ENCODE measurements around the gene BRD3.
A peak's percentile ranks its signal among the peaks of the same experiment; 100 is the strongest.

Gene BRD3

DNA sequence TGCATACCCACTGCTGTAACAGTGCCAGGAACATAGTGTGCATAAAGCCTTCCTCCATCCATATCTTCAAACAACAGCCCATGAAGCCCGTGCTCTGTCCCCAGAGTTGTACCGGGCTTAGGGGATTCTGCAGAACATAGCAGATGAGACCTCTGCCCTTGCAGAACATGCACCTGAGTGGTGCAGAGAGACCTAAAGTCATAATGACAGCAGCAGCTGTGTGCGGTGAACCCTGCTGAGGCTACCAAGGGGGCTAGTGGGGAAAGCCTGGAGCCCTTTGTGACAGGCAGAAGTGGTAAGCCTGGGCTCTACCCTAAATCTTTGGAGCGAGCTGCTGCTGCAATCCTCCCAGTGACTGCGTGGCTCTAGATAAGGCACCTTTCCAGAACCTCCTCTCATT, 32.2 kb upstream of the BRD3 start:
- H3K36me3 ChIP-seq = no peaks in the 10 kb centered on the region
- no peak overlapping the region for H3K4me3 ChIP-seq (ENCODE audit: low read depth in 1 of 2, low read length in 1 of 2)
- H3K27ac ChIP-seq = no peak overlapping the region
- no peaks in the 10 kb centered on the region for H3K9me3 ChIP-seq
- TF ChIP-seq CTCF (IDR thresholded peaks at IDR 0.05) = no peak
- H3K27me3 ChIP-seq = peaks cover 9% of the 10 kb centered on the region
- no peaks in the 10 kb centered on the region for H3K4me1 ChIP-seq (ENCODE audit: control insufficient read depth in 1 of 2, insufficient read depth in 1 of 2, low read depth in 1 of 2, low read length in 1 of 2)

DNA sequence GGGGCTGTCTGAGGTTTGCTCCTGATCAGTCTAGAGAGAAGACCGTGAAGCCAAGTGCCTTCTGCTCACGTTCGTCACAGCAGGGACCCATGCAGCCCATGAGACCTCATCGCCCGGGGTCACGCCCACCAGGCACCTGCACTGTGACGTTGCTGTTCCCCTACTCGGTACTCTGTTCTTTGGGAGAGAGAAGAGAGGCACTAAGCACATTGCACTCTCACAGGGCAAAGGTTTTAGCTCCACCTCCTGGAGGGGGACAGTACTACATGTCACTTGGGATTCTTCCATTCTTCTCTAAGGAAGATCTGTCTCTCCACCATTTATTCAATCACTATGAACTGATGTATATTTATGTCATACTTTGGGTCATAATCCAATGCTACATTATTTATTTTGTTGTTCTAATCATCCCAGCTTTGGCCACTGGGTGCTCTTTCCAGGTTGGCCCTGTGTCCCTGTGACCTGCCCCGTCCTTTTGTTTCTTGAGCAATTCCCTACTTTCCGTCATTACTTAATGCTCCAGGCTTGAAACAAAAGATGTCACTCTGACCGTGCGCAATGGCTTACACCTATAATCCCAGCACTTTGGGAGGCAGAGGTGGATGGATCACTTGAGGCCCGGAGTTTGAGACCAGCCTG, 31.4 kb upstream of the BRD3 start:
- TF ChIP-seq CTCF (IDR thresholded peaks at IDR 0.05) = peak; percentile 87

DNA sequence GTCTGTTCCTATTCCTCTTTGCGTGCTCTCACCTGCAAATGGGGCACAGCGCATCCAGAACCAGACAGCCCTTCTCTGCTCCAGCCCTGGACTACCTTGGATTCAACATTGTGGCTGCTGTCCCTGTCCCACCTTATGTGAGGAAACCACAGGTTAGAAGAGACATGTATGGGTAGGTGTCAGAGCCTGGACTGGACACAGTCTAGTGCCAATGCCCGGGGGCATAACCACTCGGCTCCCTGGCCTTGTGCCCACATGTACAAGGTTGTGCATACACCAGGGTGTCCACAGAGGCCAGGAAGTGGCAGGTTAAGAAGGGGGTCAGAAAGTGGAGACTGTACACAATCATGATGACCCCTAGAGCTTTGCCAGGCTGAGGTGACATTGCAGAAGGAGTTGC, 22.1 kb upstream of the BRD3 start:
- Histone ChIP-seq H3K27me3 (peaks cover 13% of the 10 kb centered on the region), H3K4me3 (ENCODE audit: low read depth in 1 of 2, low read length in 1 of 2) (no peak overlapping the region), H3K27ac (no peak overlapping the region), H3K36me3 (no peaks in the 10 kb centered on the region), H3K9me3 (no peaks in the 10 kb centered on the region), H3K4me1 (ENCODE audit: control insufficient read depth in 1 of 2, insufficient read depth in 1 of 2, low read depth in 1 of 2, low read length in 1 of 2) (no peaks in the 10 kb centered on the region)
- no peak for TF ChIP-seq CTCF (IDR thresholded peaks at IDR 0.05)

More for the DNA sequence above, 31.4 kb upstream of the BRD3 start:
- Histone ChIP-seq H3K4me3 (ENCODE audit: low read depth in 1 of 2, low read length in 1 of 2) (no peak overlapping the region), H3K27ac (no peak overlapping the region), H3K36me3 (no peaks in the 10 kb centered on the region), H3K9me3 (no peaks in the 10 kb centered on the region), H3K27me3 (peaks cover 9% of the 10 kb centered on the region), H3K4me1 (ENCODE audit: control insufficient read depth in 1 of 2, insufficient read depth in 1 of 2, low read depth in 1 of 2, low read length in 1 of 2) (no peaks in the 10 kb centered on the region)

- Histone ChIP-seq H3K36me3 (no peaks in the 10 kb centered on the region), H3K4me3 (ENCODE audit: low read depth in 1 of 2, low read length in 1 of 2) (no peak overlapping the region), H3K27ac (no peak overlapping the region), H3K4me1 (ENCODE audit: control insufficient read depth in 1 of 2, insufficient read depth in 1 of 2, low read depth in 1 of 2, low read length in 1 of 2) (no peaks in the 10 kb centered on the region), H3K9me3 (no peaks in the 10 kb centered on the region), H3K27me3 (peaks cover 13% of the 10 kb centered on the region)
- no peak for TF ChIP-seq CTCF (IDR thresholded peaks at IDR 0.05)
Observed at GRCh38 chr9:134088063-134088725, 20.4 kb upstream of the BRD3 start.

DNA sequence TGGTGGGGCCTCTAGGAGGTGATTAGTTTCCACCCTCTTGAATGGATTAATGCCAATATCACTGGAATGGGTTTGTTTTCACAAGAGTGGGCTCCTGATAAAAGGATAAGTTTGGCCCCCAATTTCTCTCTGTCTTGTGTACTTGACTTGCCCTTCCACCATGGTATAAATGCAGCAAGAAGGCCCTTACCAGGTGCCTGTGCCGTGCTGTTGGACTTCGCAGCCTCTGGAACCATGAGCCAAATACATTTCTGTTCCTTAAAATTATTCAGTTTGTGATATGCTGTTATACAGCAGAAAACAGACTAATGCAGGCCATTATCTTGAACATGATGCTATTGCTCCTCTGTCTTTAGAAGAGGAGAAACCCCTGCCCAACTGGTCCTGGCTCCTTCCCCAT, 17.8 kb upstream of the BRD3 start:
- Histone ChIP-seq H3K4me3 (ENCODE audit: low read depth in 1 of 2, low read length in 1 of 2) (no peak overlapping the region), H3K27ac (no peak overlapping the region), H3K9me3 (no peaks in the 10 kb centered on the region), H3K4me1 (ENCODE audit: control insufficient read depth in 1 of 2, insufficient read depth in 1 of 2, low read depth in 1 of 2, low read length in 1 of 2) (no peaks in the 10 kb centered on the region), H3K36me3 (no peaks in the 10 kb centered on the region), H3K27me3 (peaks cover 23% of the 10 kb centered on the region)
- TF ChIP-seq CTCF (IDR thresholded peaks at IDR 0.05) = no peak

Measured in neutrophil (primary cell).